ENCODE results near the gene LRP1B.

DNA sequence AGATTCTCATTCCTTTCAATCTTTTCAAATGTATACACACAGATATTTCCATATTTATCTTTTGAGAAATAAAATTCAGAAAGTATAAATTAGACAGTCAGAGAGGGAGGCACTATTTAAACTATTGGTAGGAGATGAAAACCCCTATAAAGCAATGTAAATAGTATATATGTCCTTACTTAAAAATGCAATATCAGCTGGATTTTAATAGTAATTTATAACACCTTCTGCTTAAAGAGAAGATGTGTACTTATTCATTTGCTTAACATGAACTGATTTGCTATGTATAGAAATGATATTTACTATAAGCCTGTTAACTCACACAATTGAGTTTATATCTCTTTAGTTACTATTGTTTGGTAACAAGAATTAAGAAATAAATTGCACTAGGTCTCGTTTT lies 163.3 kb downstream of the LRP1B start:
- no peak for TF ChIP-seq CHD2 (IDR thresholded peaks at IDR 0.05; ENCODE audit: low read length)
- TF ChIP-seq POLR2AphosphoS5 (IDR thresholded peaks at IDR 0.05; ENCODE audit: low read depth, low read length): no peak
- no peak for TF ChIP-seq EGR1 (IDR thresholded peaks at IDR 0.05; ENCODE audit: borderline replicate concordance, low read depth, low read length)
- TF ChIP-seq, protein P1, sequence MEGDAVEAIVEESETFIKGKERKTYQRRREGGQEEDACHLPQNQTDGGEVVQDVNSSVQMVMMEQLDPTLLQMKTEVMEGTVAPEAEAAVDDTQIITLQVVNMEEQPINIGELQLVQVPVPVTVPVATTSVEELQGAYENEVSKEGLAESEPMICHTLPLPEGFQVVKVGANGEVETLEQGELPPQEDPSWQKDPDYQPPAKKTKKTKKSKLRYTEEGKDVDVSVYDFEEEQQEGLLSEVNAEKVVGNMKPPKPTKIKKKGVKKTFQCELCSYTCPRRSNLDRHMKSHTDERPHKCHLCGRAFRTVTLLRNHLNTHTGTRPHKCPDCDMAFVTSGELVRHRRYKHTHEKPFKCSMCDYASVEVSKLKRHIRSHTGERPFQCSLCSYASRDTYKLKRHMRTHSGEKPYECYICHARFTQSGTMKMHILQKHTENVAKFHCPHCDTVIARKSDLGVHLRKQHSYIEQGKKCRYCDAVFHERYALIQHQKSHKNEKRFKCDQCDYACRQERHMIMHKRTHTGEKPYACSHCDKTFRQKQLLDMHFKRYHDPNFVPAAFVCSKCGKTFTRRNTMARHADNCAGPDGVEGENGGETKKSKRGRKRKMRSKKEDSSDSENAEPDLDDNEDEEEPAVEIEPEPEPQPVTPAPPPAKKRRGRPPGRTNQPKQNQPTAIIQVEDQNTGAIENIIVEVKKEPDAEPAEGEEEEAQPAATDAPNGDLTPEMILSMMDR (IDR thresholded peaks at IDR 0.05; ENCODE audit: control extremely low read depth in 1 of 3, insufficient read depth in 1 of 3, low read depth in 1 of 3, low read length in 3 of 3): no peak
- TF ChIP-seq SIN3A (conservative IDR thresholded peaks at IDR 0.05 in 1 of 2, IDR thresholded peaks at IDR 0.05 in 1 of 2; ENCODE audit: low read depth in 1 of 2, low read length in 2 of 2): no peak
- no peak for TF ChIP-seq ATF2 (IDR thresholded peaks at IDR 0.05; ENCODE audit: low read length)
- TF ChIP-seq POLR2A (IDR thresholded peaks at IDR 0.05; ENCODE audit: control extremely low read depth in 1 of 2, low read depth in 2 of 2, low read length in 2 of 2): no peak
- TF ChIP-seq EP300 (IDR thresholded peaks at IDR 0.05; ENCODE audit: borderline replicate concordance in 1 of 2, low read depth in 2 of 2, low read length in 2 of 2): no peak
- TF ChIP-seq ZNF274 (IDR thresholded peaks at IDR 0.05; ENCODE audit: borderline replicate concordance, extremely low read depth, low read length): no peak
- no peak for TF ChIP-seq EZH2 (IDR thresholded peaks at IDR 0.05; ENCODE audit: low read depth, low read length, severe bottlenecking)
- no peak for TF ChIP-seq PHF8 (conservative IDR thresholded peaks at IDR 0.05; ENCODE audit: low read depth, low read length)
- TF ChIP-seq HDAC2 (IDR thresholded peaks at IDR 0.05; ENCODE audit: borderline replicate concordance in 1 of 2, low read depth in 2 of 2, low read length in 2 of 2): no peak
- no peak for TF ChIP-seq SUZ12 (IDR thresholded peaks at IDR 0.05; ENCODE audit: low read length)

All from H1 (cell line).